Hepatocyte (in vitro differentiated cells): ENCODE results near the gene RASA1. TPM values are rescaled to one million over a fixed set of nuclear protein-coding genes. Genes with fewer than 3 reads are reported as not detected.

Source experiments
- DNase-seq: peaks from one replicate; pipeline ENCODE4 v3.0.0-alpha.2; 2016; ENCODE audit warnings: low spot score
- H2AFZ ChIP-seq: fragments of 200-600 bp; sonication (generic); 2 replicates; pipeline ENCODE4 v1.6.0; 2016; ENCODE audit warnings: antibody characterized with exemption, mild to moderate bottlenecking
- H3K27ac ChIP-seq: fragments of 200-600 bp; sonication (generic); 2 replicates; pipeline ENCODE4 v1.5.1; 2016; ENCODE audit warnings: mild to moderate bottlenecking
- H3K27me3 ChIP-seq: fragments of 200-600 bp; sonication (generic); 2 replicates; pipeline ENCODE4 v1.6.1; 2016
- H3K36me3 ChIP-seq: fragments of 200-600 bp; sonication (generic); replicated peaks from 2 replicates; pipeline ENCODE4 v1.5.1; 2016; ENCODE audit warnings: low read depth; ENCODE audit not compliant: insufficient read depth
- H3K4me1 ChIP-seq: fragments of 200-600 bp; sonication (generic); 2 replicates; pipeline ENCODE4 v1.5.1; 2016; ENCODE audit warnings: mild to moderate bottlenecking, moderate library complexity; ENCODE audit not compliant: insufficient read depth
- H3K4me2 ChIP-seq: fragments of 200-600 bp; sonication (generic); 2 replicates; pipeline ENCODE4 v1.6.0; 2016
- H3K4me3 ChIP-seq: fragments of 200-600 bp; sonication (generic); 2 replicates; pipeline ENCODE4 v1.5.1; 2016; ENCODE audit warnings: mild to moderate bottlenecking
- H3K79me2 ChIP-seq: fragments of 200-600 bp; sonication (generic); 2 replicates; pipeline ENCODE4 v1.6.0; 2017; ENCODE audit warnings: mild to moderate bottlenecking
- H3K9me2 ChIP-seq: fragments of 200-600 bp; sonication (generic); replicated peaks from 2 replicates; pipeline ENCODE4 v1.6.0; 2017; ENCODE audit warnings: mild to moderate bottlenecking; ENCODE audit not compliant: insufficient read depth
- H3K9me3 ChIP-seq: fragments of 200-600 bp; sonication (generic); 2 replicates; pipeline ENCODE4 v1.5.1; 2016; ENCODE audit warnings: low read depth, mild to moderate bottlenecking
- H4K20me1 ChIP-seq: fragments of 200-600 bp; sonication (generic); 2 replicates; pipeline ENCODE4 v1.6.0; 2016; ENCODE audit warnings: mild to moderate bottlenecking; ENCODE audit not compliant: insufficient read depth, poor library complexity, severe bottlenecking
- EZH2 ChIP-seq: fragments of 200-600 bp; sonication (generic); IDR thresholded peaks from 2 replicates; pipeline ENCODE4 v1.6.1; 2016; ENCODE audit warnings: antibody characterized with exemption, mild to moderate bottlenecking, borderline replicate concordance
- EZH2phosphoT487 ChIP-seq: fragments of 200-600 bp; sonication (generic); IDR thresholded peaks from one replicate; pipeline ENCODE4 v1.6.1; 2018; ENCODE audit warnings: antibody characterized with exemption, mild to moderate bottlenecking, low read depth, moderate library complexity; ENCODE audit not compliant: unreplicated experiment, severe bottlenecking
- WGBS: methylation state at CpG from one replicate; pipeline ENCODE4 v1.1.6; 2016; ENCODE audit warnings: low lambda C conversion rate; ENCODE audit errors: missing lambda C conversion rate; 5-methylcytosine and 5-hydroxymethylcytosine counted together
- polyA plus RNA-seq: library from polyadenylated mRNA; unstranded; fragments of >200 nt; fragmentation: Nextera tagmentation; extraction: Ambion mirVana; gene quantifications from 2 replicates; pipeline ENCODE4 v1.2.1, GENCODE V29; 2016
- total RNA-seq: library from RNA; depleted of rRNA; stranded (reverse); fragments of >200 nt; gene quantifications from 2 replicates; pipeline ENCODE4 v1.2.3, GENCODE V29; 2014
- TF ChIP-seq, protein P1 (sequence below): fragments of 200-600 bp; sonication (generic); IDR thresholded peaks from 2 replicates; pipeline ENCODE4 v1.5.1; 2016; ENCODE audit warnings: antibody characterized with exemption, mild to moderate bottlenecking; ENCODE audit not compliant: poor library complexity

The RASA1 gene
- total and polyA plus RNA-seq, 2 experiments from 2014 or later: 13.7 to 33.5 TPM

- H3K4me3 ChIP-seq: no peak overlapping the region
- no peaks in the 10 kb centered on the region for H4K20me1 ChIP-seq
- WGBS: 82% methylated on average over 4 of the region's 4 CpGs
- peak; percentile 17 for DNase-seq
- no peak overlapping the region for H3K27ac ChIP-seq
- no peaks in the 10 kb centered on the region for H3K79me2 ChIP-seq
- TF ChIP-seq, protein P1, sequence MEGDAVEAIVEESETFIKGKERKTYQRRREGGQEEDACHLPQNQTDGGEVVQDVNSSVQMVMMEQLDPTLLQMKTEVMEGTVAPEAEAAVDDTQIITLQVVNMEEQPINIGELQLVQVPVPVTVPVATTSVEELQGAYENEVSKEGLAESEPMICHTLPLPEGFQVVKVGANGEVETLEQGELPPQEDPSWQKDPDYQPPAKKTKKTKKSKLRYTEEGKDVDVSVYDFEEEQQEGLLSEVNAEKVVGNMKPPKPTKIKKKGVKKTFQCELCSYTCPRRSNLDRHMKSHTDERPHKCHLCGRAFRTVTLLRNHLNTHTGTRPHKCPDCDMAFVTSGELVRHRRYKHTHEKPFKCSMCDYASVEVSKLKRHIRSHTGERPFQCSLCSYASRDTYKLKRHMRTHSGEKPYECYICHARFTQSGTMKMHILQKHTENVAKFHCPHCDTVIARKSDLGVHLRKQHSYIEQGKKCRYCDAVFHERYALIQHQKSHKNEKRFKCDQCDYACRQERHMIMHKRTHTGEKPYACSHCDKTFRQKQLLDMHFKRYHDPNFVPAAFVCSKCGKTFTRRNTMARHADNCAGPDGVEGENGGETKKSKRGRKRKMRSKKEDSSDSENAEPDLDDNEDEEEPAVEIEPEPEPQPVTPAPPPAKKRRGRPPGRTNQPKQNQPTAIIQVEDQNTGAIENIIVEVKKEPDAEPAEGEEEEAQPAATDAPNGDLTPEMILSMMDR: peak; percentile 62
- no peak for TF ChIP-seq EZH2
- no peaks in the 10 kb centered on the region for H3K9me2 ChIP-seq
- H3K9me3 ChIP-seq: no peaks in the 10 kb centered on the region
- H3K27me3 ChIP-seq: no peaks in the 10 kb centered on the region
- H3K4me2 ChIP-seq: no peak overlapping the region
- no peaks in the 10 kb centered on the region for H3K4me1 ChIP-seq
- H3K36me3 ChIP-seq: no peaks in the 10 kb centered on the region
- H2AFZ ChIP-seq: no peak overlapping the region
These were observed 132.7 kb downstream of the RASA1 start for GRCh38 chr5:87400305-87400899.

- no peak for DNase-seq
- Histone ChIP-seq H3K9me2 (no peaks in the 10 kb centered on the region), H3K4me3 (no peak overlapping the region), H3K4me1 (no peaks in the 10 kb centered on the region), H3K9me3 (no peaks in the 10 kb centered on the region), H3K4me2 (no peak overlapping the region), H3K27me3 (no peaks in the 10 kb centered on the region), H3K79me2 (no peaks in the 10 kb centered on the region), H3K27ac (no peak overlapping the region), H4K20me1 (no peaks in the 10 kb centered on the region), H2AFZ (no peak overlapping the region), H3K36me3 (no peaks in the 10 kb centered on the region)
- TF ChIP-seq, protein P1: no peak
- TF ChIP-seq EZH2 (no peak), EZH2phosphoT487 (no peak)
These were observed 133.9 kb downstream of the RASA1 start for GRCh38 chr5:87401626-87402025.

- no peak overlapping the region for H3K4me2 ChIP-seq
- H2AFZ ChIP-seq: no peak overlapping the region
- H3K27ac ChIP-seq: no peak overlapping the region
- no peaks in the 10 kb centered on the region for H4K20me1 ChIP-seq
- DNase-seq: no peak
- WGBS: 98% methylated on average over 3 of the region's 3 CpGs
- no peaks in the 10 kb centered on the region for H3K27me3 ChIP-seq
- no peaks in the 10 kb centered on the region for H3K4me1 ChIP-seq
- H3K36me3 ChIP-seq: peaks cover 4% of the 10 kb centered on the region
- H3K9me2 ChIP-seq: no peaks in the 10 kb centered on the region
- no peaks in the 10 kb centered on the region for H3K9me3 ChIP-seq
- TF ChIP-seq EZH2phosphoT487 (no peak), EZH2 (no peak)
- TF ChIP-seq, protein P1: no peak
- no peak overlapping the region for H3K4me3 ChIP-seq
- H3K79me2 ChIP-seq: no peaks in the 10 kb centered on the region
These were observed 135.7 kb downstream of the RASA1 start for GRCh38 chr5:87403409-87403808.

GRCh38 chr5:87403899-87404298, 136.2 kb downstream of the RASA1 start:
- H4K20me1 ChIP-seq: no peaks in the 10 kb centered on the region
- no peak overlapping the region for H2AFZ ChIP-seq
- no peak overlapping the region for H3K27ac ChIP-seq
- WGBS: 91% methylated on average over 3 of the region's 3 CpGs
- no peaks in the 10 kb centered on the region for H3K27me3 ChIP-seq
- no peak overlapping the region for H3K4me2 ChIP-seq
- H3K4me3 ChIP-seq: no peak overlapping the region
- H3K36me3 ChIP-seq: peaks cover 4% of the 10 kb centered on the region
- no peak for DNase-seq
- H3K9me2 ChIP-seq: no peaks in the 10 kb centered on the region
- no peaks in the 10 kb centered on the region for H3K79me2 ChIP-seq
- no peak for TF ChIP-seq EZH2
- TF ChIP-seq, protein P1: no peak
- no peak for TF ChIP-seq EZH2phosphoT487
- no peaks in the 10 kb centered on the region for H3K4me1 ChIP-seq
- H3K9me3 ChIP-seq: no peaks in the 10 kb centered on the region
